Upper lobe of left lung (tissue), 4 donors: ENCODE data around the gene TMEM45A.

Experiments used
- EP300 ChIP-seq, 4 donors: sonication (generic); formaldehyde crosslinking; IDR thresholded peaks; one replicate each; pipeline ENCODE4 v1.5.1; 2017; ENCODE audit warnings: antibody characterized with exemption in 4 of 4, control low read depth in 2 of 4
- POLR2A ChIP-seq, 4 donors: fragments of 450-650 bp; IDR thresholded peaks; one replicate each; pipeline ENCODE4 v1.5.1; 2016 to 2017; ENCODE audit warnings: antibody characterized with exemption in 4 of 4, mild to moderate bottlenecking in 2 of 4
- POLR2AphosphoS5 ChIP-seq, 2 donors: sonication (generic); formaldehyde crosslinking; IDR thresholded peaks; one replicate each; pipeline ENCODE4 v1.5.1; 2017; ENCODE audit warnings: antibody characterized with exemption in 2 of 2
- TF ChIP-seq, protein P1 (sequence below), 6 experiments: fragments of 450-650 bp in 4 of 6; fragments of 200-600 bp in 2 of 6; sonication (generic) in 2 of 6; IDR thresholded peaks; one replicate each; pipeline ENCODE4 v1.5.1; 2016 to 2019; ENCODE audit warnings: antibody characterized with exemption in 6 of 6

DNA sequence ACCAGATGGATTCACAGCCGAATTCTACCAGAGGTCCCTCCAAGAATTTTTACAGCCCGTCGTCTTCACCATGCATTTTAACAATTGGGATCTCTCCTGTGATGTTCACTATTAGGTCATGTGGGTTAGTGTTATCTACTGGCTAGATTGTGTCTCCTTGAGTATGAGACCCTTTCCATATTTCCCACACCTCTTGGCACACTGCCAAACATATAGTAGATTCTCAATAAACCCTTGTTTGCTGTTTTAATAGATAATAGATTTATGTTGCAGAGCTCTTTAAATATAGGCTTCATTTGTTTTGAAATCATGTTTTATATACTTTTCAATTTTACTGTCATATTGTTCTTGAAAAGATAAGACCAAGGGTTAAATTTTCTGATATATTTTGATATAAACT, 82.1 kb downstream of the TMEM45A start:
- TF ChIP-seq, protein P1, sequence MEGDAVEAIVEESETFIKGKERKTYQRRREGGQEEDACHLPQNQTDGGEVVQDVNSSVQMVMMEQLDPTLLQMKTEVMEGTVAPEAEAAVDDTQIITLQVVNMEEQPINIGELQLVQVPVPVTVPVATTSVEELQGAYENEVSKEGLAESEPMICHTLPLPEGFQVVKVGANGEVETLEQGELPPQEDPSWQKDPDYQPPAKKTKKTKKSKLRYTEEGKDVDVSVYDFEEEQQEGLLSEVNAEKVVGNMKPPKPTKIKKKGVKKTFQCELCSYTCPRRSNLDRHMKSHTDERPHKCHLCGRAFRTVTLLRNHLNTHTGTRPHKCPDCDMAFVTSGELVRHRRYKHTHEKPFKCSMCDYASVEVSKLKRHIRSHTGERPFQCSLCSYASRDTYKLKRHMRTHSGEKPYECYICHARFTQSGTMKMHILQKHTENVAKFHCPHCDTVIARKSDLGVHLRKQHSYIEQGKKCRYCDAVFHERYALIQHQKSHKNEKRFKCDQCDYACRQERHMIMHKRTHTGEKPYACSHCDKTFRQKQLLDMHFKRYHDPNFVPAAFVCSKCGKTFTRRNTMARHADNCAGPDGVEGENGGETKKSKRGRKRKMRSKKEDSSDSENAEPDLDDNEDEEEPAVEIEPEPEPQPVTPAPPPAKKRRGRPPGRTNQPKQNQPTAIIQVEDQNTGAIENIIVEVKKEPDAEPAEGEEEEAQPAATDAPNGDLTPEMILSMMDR (IDR thresholded peaks at IDR 0.05), result no peak
- TF ChIP-seq POLR2AphosphoS5 (IDR thresholded peaks at IDR 0.05) (no peak), POLR2A (IDR thresholded peaks at IDR 0.05) (no peak), EP300 (IDR thresholded peaks at IDR 0.05) (no peak)
